Duodenal mucosa (tissue), 2 donors: ENCODE measurements around the gene SCG3.

Experiments used
- H3K27ac ChIP-seq: one replicate; pipeline ENCODE4 v1.7.0; 2013; ENCODE audit warnings: low read depth, low read length
- H3K27me3 ChIP-seq, 2 donors: one replicate each; pipeline ENCODE4 v1.7.0; 2013; ENCODE audit warnings: low read length in 2 of 2, control low read depth in 1 of 2; ENCODE audit not compliant: insufficient read depth in 2 of 2, control insufficient read depth in 1 of 2
- H3K36me3 ChIP-seq, 2 donors: one replicate each; pipeline ENCODE4 v1.7.0; 2013; ENCODE audit warnings: low read length in 2 of 2, control low read depth in 1 of 2; ENCODE audit not compliant: insufficient read depth in 2 of 2, control insufficient read depth in 1 of 2
- H3K4me1 ChIP-seq, 2 donors: one replicate each; pipeline ENCODE4 v1.7.0; 2013; ENCODE audit warnings: low read length in 2 of 2, control low read depth in 1 of 2; ENCODE audit not compliant: insufficient read depth in 2 of 2, control insufficient read depth in 1 of 2
- H3K4me3 ChIP-seq, 2 donors: one replicate each; pipeline ENCODE4 v1.7.0; 2013; ENCODE audit warnings: low read length in 2 of 2, low read depth in 1 of 2
- H3K9ac ChIP-seq, 2 donors: one replicate each; pipeline ENCODE4 v1.7.0; 2013; ENCODE audit warnings: low read length in 2 of 2, low read depth in 1 of 2
- H3K9me3 ChIP-seq, 2 donors: one replicate each; pipeline ENCODE4 v1.7.0; 2013; ENCODE audit warnings: low read length in 2 of 2, control low read depth in 1 of 2; ENCODE audit not compliant: control insufficient read depth in 1 of 2

SCG3 gene

GRCh38 chr15:51677452-51677851, 3.9 kb upstream of the SCG3 start:
- Histone ChIP-seq H3K9ac (no peak overlapping the region), H3K4me1 (peaks cover 0 to 2% of the 10 kb centered on the region in 2 donors), H3K36me3 (no peaks in the 10 kb centered on the region), H3K4me3 (no peak overlapping the region), H3K27me3 (peaks cover 7 to 9% of the 10 kb centered on the region in 2 donors), H3K9me3 (no peaks in the 10 kb centered on the region), H3K27ac (no peak overlapping the region)

DNA sequence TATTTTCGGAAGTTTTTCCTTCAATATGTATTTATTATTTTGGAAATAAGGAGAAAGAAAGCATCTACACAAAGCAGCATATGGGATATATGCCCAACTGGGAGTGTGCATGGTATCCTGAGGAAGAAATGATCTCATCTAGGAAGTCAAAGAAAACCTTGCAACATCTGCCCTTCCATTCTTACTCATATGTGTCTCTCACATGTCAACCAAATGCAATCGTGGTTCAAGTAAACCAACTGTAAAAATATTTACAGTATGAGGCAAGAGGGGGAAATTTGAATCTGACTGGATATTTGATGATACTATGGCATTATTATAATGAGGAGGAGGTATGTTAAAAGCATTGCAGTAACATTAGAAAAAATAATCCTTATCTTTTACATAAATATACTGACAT, 3.2 kb upstream of the SCG3 start:
- Histone ChIP-seq H3K36me3 (no peaks in the 10 kb centered on the region), H3K9me3 (no peaks in the 10 kb centered on the region), H3K27me3 (peaks cover 5 to 9% of the 10 kb centered on the region in 2 donors), H3K27ac (no peak overlapping the region), H3K4me1 (peaks cover 0 to 2% of the 10 kb centered on the region in 2 donors), H3K4me3 (no peak overlapping the region), H3K9ac (no peak overlapping the region)

DNA sequence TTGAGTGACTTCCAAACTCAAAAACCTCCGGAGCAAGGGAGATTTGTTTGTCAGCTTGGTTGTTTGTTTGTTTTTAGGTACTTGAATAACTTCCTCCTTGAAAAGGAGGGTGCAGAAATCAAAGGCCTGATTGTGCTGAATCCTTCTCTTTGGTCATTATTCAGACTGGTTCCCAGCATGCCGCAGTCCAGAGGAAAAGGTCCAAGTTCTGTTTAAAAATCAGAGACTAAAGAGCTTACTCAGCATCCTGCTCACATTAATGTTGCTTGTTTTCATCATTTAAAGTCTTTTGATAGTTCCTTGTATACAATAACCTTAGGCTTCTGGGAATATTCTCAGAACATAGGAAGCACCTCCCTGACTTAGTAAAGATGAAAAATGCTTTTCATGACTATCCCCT, 982 bp upstream of the SCG3 start:
- Histone ChIP-seq H3K36me3 (no peaks in the 10 kb centered on the region), H3K4me3 (no peak overlapping the region), H3K27ac (no peak overlapping the region), H3K9ac (no peak overlapping the region), H3K27me3 (peaks cover 8 to 9% of the 10 kb centered on the region in 2 donors), H3K4me1 (peaks cover 0 to 2% of the 10 kb centered on the region in 2 donors), H3K9me3 (no peaks in the 10 kb centered on the region)

GRCh38 chr15:51687565-51687964, 6.3 kb downstream of the SCG3 start:
- Histone ChIP-seq H3K27me3 (peaks cover 0 to 13% of the 10 kb centered on the region in 2 donors), H3K36me3 (no peaks in the 10 kb centered on the region), H3K27ac (no peak overlapping the region), H3K9me3 (no peaks in the 10 kb centered on the region), H3K9ac (no peak overlapping the region), H3K4me3 (no peak overlapping the region), H3K4me1 (peaks cover 0 to 3% of the 10 kb centered on the region in 2 donors)

- H3K27me3 ChIP-seq: peaks cover 0 to 11% of the 10 kb centered on the region in 2 donors
- no peak overlapping the region for H3K4me3 ChIP-seq
- H3K9ac ChIP-seq: no peak overlapping the region
- no peaks in the 10 kb centered on the region for H3K9me3 ChIP-seq
- no peak overlapping the region for H3K27ac ChIP-seq
- H3K36me3 ChIP-seq: no peaks in the 10 kb centered on the region
- peaks cover 0 to 3% of the 10 kb centered on the region in 2 donors for H3K4me1 ChIP-seq
These were observed 7.6 kb downstream of the SCG3 start for GRCh38 chr15:51688863-51689262.

GRCh38 chr15:51692154-51692553, 10.9 kb downstream of the SCG3 start:
- H3K4me3 ChIP-seq: no peak overlapping the region
- no peak overlapping the region for H3K9ac ChIP-seq
- peaks cover 0 to 10% of the 10 kb centered on the region in 2 donors for H3K27me3 ChIP-seq
- H3K36me3 ChIP-seq: no peaks in the 10 kb centered on the region
- peaks cover 0 to 3% of the 10 kb centered on the region in 2 donors for H3K4me1 ChIP-seq
- H3K9me3 ChIP-seq: no peaks in the 10 kb centered on the region
- no peak overlapping the region for H3K27ac ChIP-seq

GRCh38 chr15:51696566-51696965, 15.3 kb downstream of the SCG3 start:
- Histone ChIP-seq H3K9me3 (no peaks in the 10 kb centered on the region), H3K9ac (no peak overlapping the region), H3K27ac (no peak overlapping the region), H3K4me1 (peaks cover 0 to 3% of the 10 kb centered on the region in 2 donors), H3K4me3 (no peak overlapping the region), H3K36me3 (no peaks in the 10 kb centered on the region), H3K27me3 (peaks cover 0 to 14% of the 10 kb centered on the region in 2 donors)

DNA sequence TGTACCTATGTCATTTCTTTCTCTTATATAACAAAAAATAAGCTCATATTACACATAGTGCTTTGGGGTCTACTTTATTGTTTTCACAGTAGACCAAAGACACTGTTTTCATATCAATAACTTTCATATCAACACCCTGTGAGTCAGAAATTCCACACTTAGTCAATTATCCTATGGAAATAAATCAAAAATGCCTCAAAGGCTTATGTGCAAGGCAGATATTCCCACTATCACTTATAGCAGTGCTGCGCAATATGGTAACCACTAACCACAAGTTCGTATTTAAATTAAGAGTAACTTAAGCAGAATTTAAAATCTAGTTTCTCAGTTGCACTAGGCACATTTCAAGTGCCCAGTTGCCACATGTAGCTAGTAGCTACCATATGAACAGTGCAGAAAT, 15.9 kb downstream of the SCG3 start:
- no peaks in the 10 kb centered on the region for H3K9me3 ChIP-seq
- peaks cover 0 to 10% of the 10 kb centered on the region in 2 donors for H3K27me3 ChIP-seq
- H3K27ac ChIP-seq: no peak overlapping the region
- peaks cover 0 to 3% of the 10 kb centered on the region in 2 donors for H3K4me1 ChIP-seq
- no peaks in the 10 kb centered on the region for H3K36me3 ChIP-seq
- H3K4me3 ChIP-seq: no peak overlapping the region
- H3K9ac ChIP-seq: no peak overlapping the region

DNA sequence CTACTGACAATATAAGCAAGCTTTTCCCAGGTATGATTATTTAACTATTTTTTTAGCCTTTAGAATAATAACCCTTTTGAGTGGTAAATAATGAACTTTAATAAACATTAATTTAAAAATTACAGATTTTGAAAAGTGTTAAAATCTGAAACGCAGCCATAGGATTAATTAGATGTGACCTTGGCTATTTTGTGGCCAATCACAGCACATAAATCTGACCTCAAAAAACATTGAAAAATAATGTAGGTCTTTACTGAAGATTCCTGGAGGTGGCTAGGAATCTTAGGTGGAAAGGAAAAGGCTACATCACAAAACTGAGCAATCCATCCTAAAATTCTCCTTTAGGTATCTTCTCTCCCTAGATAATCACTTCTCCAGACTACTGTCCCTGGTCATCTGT, 18.1 kb downstream of the SCG3 start:
- Histone ChIP-seq H3K9me3 (no peaks in the 10 kb centered on the region), H3K9ac (no peak overlapping the region), H3K27me3 (peaks cover 0 to 10% of the 10 kb centered on the region in 2 donors), H3K4me3 (no peak overlapping the region), H3K27ac (no peak overlapping the region), H3K36me3 (no peaks in the 10 kb centered on the region), H3K4me1 (no peaks in the 10 kb centered on the region)

GRCh38 chr15:51702710-51703109, 21.4 kb downstream of the SCG3 start:
- Histone ChIP-seq H3K9me3 (no peaks in the 10 kb centered on the region), H3K9ac (no peak overlapping the region), H3K27ac (no peak overlapping the region), H3K4me1 (no peaks in the 10 kb centered on the region), H3K36me3 (no peaks in the 10 kb centered on the region), H3K27me3 (peaks cover 0 to 10% of the 10 kb centered on the region in 2 donors), H3K4me3 (no peak overlapping the region)

- H3K27ac ChIP-seq: no peak overlapping the region
These were observed 25.0 kb downstream of the SCG3 start for GRCh38 chr15:51706291-51706690.

More at GRCh38 chr15:51706291-51706690, 25.0 kb downstream of the SCG3 start:
- no peak overlapping the region for H3K9ac ChIP-seq
- no peaks in the 10 kb centered on the region for H3K4me1 ChIP-seq
- H3K4me3 ChIP-seq: no peak overlapping the region
- no peaks in the 10 kb centered on the region for H3K9me3 ChIP-seq
- no peaks in the 10 kb centered on the region for H3K36me3 ChIP-seq
- H3K27me3 ChIP-seq: no peaks in the 10 kb centered on the region
